Stimulated activated CD4-positive, alpha-beta T cell treated with anti-CD3 and anti-CD28 coated beads, Interleukin-4, amount 100 ng/mL, for 4 hours (primary cell): ENCODE results near the gene CACNB4.
"Not testable (repeated sequence)": the region's sequence is repeated elsewhere in the genome, so short reads cannot be mapped to it uniquely, and the experiment has no call there.

Source experiments
- DNase-seq, 2 experiments: peaks; one replicate each; pipeline ENCODE4 v3.0.0-alpha.2; 2020

Gene CACNB4

DNA sequence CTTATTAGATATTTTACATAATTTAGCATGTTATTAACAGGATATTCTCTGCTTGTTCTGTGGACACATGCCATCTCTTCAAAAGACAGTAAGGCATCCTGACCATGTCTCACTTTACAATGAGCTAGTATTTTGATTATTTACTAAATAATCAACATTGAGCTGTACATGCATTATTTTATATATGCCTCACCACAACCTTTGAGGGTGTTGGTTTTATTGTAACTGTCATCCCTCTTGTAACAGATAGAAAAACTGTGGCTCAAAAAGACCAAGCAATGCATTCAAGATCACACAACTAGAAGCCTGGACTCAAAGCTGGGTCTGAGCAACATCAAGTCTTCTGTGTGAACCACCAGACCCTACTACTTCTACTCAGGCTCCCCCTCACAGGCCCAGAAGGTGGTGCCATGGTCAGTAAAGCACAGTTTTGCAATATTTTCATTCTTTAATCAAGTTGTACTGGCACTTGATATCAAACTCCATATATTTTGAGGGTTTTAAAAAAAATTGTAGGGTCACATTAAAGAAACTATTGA is 165.5 kb downstream of the CACNB4 start:
- no peak for DNase-seq

DNA sequence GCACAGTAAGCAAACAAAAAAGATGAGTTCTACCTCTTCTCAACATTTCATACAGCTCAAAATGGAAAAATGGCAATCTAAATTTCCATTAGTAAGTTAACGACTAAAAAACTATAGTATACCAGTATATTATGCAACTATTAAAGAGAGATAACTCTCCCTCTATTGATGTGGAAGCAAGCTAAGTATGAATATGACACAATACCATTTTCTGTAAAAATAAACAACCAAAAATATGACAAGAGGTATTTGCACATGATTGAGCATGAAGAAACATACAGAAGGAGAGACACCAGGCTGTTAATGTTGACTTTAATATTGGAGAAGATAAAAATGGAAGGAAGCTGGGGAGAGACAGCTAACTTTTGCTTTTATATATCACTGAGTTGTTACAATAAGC is 167.1 kb downstream of the CACNB4 start:
- no peak for DNase-seq

DNA sequence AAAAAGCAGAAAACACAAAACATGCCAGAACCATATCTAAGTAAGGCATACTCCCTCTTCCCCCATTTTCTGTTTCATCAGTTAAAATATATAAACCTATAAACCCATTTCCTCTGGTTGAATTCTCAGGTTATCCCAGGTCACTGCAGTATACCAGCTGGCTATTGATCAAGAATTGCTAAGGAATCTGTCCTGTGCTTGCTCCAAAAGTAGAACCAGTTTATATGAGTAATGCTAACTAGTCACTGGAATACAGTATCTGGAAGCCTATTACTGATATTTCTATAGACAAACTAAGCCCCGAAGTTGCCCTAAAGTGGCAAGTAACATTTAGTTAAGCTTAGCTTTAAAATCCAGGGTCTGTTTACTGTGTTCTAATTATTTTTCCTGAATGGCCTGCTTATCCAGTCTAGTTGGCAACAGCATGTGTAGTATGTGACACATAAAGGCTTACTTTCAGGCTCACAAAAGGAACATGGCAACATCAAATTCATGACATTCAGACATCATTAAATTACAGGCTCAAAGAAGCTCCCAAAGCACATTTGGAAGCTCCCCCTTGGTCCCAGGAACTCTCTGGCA is 167.7 kb downstream of the CACNB4 start:
- no peak for DNase-seq

DNA sequence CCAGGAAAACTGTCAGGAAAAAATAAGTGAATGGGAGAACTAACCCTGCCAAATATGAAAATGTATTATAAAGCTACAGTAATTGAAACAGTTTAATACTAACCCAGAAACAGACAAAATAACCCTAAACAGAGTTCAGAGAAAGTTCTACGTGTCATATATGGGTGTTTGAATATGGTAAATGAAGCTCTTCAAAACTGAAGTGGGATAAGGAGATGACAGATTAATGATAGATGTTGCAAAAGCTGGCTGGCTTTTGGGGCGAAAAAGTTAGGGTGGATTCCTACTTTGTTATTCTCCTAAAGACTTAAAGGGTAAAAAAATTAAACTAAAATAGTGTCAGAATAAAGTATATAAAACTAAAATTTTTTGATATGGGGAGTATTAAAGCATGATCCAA is 168.8 kb downstream of the CACNB4 start:
- no peak for DNase-seq

DNA sequence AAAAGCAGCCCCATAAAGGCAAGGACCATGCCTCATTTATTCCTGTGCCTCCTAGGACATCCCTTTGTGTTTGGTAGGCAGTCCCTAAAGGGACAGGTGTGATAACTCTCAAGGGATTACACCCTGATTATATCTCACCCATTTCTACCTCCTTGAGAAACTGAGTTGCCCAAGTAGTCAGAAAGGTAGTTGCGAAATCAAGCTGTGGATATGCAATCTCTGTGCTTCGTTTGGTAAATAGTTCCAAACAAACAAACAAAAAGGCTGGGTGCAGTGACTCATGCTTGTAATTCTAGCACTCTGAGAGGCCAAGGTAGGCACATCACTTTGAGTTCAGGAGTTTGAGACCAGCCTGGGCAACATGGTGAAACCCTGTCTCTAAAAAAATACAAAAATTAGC is 170.5 kb downstream of the CACNB4 start:
- no peak for DNase-seq

DNA sequence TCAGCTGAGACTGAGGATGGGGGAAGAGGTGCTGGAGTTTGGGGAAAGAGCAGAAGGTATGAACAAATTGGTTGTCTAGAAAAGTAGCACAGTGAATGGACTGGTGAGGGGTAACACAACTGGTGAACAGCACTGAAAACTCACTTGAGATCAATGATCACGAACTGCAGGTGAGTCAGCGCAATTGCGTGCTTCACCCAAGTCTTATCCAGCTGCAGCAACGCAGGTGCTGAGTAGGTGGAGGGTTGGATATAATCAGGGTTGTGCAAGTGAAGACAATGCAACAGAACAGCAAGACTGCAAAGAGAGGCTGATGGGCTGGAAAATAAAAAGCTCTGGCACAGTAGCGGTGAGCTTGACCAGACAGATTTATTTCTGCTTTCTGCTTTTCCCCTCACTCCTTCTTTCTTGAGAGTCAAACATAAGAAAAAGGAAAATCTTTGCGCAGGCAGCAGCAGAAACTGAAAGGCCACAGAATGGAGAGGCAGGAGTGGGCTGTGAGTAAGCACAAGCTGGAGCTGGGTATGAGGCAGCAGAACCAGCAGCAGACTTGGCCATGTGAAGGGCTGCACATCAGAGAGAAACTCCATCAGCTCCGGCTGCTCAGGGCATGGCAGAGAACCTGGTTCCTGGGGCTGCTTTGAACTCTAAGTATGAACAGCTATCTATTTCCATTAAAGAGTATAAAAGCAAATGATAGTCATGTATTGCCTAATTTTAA is 171.2 kb downstream of the CACNB4 start:
- DNase-seq: no peak

DNA sequence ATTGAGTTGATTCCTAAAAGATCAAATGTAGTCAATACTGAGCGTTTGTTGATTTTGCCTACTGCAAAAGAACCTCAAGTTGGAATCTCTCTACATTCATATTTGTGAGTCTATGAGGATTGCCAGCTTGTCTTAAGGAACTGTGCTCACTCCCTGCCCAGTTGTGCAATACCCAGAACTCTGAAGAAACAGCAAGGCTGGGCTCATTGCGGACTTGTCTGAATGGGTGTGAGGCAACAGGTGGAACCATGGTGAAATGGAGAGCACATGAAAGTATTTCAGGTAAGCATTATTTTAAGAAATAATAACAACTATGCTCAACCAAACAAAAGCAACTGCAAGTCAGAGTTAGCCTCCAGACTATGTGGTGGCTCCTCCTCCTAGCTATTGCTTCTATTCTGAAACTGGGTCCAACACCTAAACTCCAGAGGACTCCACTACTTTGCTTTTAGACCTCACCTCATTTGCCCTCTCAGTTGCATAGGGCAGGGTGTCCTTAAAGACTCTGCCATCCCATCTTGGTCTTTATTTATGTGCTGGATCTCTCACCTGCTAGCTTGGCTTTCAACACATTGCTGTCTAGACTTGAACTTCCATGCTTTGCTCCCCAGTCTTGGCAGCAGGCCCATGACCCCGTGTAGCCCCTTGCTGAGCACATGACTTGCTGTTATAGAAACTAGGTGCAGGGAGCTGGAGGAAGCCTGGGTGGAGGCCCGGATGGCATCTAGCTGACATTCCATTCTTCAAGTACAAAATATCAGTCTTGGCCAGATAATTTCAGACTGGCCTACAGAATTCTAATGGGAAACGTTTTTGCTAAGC is 175.8 kb downstream of the CACNB4 start:
- DNase-seq: no peak

DNA sequence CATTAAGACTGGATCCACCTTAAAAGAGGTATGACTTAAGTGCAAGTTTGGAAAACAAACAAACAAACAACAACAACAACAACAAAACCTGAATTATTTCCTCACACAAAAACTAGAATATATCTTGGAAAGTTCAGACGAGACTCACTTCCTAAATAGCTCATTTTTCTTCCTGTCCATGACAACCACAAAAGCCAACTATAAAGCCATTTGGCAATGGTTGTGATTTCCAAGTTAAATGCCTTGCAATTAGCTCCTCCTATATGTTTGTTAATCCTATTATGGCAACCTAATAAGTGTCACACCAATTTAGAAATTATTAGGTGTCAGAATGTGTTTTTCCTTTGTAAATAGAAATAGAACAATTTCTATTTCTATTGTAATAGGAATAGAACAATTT is 179.1 kb downstream of the CACNB4 start:
- no peak for DNase-seq

DNA sequence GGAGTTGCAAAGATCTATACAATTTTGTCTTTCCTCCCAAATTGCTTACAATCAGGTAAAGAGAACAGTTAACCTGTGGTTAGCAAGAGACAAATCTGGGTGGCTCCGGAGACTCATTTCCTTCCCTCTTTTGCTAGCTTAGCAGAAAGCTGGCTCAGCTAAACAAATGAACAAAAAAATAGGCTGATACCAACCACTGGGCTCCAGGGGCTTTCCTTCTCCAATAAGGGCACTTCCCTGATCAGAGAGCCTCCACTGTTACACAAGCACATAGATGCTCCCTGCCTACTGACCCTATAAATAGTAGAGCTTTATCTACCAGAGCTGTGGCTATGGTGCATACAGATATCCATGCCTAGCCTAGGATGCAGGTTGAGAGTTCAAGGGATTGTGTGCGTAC is 180.5 kb downstream of the CACNB4 start:
- DNase-seq: no peak

DNA sequence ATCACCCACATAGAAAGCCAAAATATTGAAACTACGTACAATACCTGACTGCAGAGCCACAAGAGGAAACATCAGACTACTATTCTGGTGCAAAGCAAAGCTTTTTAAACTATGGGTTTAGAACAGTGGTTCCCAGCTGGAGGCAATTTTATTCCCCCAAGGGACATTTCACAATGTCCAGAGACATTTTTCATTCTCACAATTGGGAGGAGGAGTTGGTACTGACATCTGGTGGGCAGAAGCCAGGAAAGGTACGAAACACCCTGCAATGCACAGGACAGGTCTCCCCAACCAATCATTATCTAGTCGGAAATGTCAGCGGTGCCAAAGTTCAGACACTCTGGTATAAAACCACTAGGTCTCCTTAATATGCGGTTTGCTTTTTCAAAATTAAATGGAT is 182.2 kb downstream of the CACNB4 start:
- DNase-seq: no peak

DNA sequence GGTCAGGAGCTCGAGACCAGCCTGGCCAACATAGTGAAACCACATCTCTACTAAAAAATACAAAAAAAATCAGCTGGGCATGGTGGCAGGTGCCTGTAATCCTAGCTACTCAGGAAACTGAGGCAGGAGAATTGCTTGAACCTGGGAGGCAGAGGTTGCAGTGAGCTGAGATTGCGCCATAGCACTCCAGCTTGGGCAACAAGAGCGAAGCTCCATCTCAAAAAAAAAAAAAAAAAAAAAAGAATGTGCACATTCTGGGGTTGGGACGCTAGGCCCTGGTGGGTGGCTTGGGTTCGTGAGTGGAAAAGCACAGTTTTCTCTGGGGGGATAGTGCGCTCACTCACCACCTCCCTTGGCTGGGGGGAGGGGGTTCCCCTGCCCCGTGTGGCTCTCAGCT is 183.2 kb downstream of the CACNB4 start:
- not testable (repeated sequence) for DNase-seq

DNA sequence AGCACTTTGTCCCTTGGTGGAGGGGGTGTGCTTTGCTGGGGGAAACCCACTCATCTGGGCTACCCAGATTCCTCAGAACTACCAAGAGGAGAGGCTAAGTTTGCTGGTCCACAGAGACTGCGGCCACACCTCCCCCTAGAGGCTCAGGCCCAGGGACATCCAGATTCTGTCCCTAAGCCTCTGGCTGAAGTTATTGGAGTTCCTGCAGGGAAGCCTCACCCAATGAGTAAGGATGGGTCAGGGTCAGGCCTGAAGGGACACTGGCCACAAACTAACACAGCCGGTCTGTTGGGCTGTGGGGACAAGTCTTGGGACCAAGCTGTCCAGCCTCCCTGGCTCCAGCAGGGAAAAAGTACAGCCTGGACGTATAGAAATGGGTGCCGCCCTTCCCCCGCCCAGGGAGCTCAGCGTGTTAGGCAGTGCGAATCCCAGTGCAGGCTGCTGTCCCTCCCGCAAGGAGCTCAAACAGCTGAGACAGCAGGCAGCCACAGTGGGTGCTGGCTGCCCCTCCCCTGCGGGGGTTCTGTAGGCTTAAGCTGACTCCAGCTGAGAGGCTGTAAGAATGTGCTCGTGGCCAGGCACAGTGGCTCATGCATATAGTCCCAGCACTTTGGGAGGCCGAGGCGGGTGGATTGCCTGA is 183.7 kb downstream of the CACNB4 start:
- DNase-seq: no peak

DNA sequence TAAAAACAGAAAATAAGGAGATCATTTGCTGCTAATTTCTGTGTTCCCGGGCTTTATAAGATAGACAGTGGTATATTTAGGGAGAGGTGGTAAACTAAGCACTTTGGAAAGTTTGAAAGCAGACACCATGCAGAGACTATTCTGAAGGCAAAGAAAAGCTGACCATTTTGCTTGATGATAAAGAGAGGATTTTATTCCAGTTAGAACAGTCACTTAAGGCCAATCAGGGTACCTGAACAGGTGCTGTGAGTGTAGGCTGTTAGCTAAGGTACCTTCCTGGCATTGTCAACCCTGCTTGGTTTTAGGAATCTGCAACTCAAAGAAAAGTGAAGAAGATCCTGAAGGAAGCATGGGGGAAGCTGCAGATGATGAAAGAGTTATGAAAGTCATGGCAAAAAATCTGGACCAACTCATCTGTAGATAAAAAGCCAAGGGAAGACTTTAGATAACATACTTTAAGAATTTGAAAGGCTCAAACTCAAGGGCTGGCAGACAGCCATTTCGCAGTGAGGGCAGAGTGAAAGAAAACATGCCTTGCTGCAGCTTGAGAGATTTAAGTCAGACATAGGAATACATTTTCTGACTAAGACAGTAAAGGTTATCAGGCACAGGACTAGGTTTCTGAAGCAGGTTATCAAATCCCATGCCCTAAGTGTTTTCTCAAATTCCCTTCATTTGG is 190.5 kb downstream of the CACNB4 start:
- no peak for DNase-seq

DNA sequence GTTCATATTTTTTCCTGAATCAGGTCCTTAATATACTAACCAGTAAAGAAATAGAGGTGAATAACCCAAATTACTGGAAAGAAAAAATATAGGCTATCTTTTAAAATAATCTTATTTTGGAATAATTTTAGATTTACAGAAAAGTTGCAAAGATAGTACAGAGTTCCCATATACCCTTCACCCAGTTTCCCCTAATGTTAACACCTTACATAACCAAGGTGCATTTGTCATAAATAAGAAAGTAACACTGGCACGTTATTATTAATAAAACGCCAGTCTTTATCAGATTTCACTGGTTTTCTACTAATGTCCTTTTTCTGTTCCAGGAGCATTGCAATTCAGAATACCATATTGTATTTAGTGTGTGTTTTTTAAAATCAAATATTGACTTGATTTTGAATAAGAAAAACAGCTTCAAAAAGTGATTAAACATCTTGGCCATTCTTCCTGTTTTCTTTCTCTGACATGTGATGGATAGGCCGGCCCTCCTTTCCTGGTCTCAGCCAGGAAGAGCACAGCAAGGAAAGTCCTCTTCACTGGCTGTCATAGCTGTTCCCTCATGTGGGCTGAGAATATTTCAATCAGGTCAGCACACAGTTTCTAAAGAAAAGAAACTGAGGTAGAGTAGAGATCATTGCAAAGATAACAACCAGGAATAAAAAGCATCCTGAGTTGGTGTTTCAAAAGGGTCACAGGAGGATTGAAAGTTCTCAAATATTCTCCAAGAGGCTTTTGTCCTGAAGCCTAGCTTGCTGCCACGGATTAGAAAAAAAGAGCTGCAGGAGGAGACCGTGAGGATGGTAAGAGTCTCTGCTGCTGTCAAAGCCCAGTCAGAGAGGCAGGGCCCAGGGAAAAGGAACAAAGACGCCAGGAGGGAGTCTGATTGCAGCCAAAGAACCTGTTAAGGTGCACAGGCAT is 191.3 kb downstream of the CACNB4 start:
- DNase-seq: no peak

DNA sequence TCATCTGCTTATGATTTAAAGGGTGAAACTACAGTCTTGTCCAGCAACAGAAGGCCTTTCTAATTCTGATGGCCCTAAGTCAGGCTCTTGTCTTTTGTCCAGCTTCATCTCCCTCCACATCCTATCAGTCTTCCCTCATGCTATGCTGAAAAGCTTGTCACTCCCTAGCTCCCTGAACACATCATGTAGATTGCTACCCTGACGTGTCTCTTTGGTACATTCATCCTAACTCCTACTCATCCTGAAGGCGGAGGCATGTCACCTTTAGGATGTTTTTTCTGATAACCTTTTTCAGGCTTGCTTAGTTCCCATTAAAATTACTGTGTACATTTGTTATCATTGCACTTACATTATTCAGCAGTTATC is 192.2 kb downstream of the CACNB4 start:
- DNase-seq: no peak

DNA sequence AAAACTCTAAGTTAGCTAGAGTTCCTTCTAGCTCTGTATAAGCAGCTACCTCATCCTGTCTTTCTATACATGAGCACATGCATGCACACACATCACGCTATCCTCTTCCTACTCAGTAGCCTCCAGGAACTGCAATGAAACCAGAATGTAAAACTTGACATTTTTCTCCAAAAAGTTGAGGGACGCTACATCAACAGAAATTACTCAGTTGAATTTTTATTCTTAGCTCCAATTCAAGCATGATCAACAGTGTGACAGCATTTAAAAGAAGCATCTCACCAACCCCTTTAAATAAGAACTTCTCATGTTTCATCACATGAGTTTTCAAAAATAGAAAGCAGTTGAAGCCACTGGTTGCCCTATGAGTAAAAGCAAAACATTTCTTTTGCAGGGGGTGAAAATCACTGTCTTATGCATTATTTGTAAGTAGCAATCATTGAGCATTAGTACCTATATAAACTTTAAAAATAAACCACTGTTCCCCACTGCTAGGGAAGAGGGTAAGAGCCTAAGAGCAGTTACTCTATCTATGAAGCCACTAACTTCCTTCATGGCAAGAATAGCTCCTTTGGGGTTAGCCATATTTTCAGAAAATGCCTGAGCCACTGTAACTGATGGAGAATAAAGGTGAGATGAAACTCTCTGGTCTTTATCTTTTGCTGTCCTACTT is 192.7 kb downstream of the CACNB4 start:
- DNase-seq: no peak

DNA sequence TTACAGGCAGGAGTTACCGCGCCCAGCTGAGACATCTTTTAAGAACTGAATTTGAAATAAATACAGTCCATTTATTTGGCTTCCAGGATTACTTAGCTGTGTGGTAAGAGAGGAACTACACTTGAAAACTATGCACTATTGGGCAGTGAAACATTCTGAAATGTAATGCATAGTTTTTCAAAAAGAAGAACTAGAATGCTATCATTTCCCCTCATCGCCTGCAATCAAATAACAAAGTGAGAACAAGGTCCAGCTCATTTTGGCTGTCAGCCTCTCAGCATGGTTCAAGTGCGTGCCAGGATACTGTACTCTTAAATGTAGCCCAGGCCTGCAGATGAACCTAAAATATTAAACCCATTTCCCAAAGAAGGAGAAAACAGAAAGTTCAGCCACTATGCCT is 194.0 kb downstream of the CACNB4 start:
- no peak for DNase-seq

DNA sequence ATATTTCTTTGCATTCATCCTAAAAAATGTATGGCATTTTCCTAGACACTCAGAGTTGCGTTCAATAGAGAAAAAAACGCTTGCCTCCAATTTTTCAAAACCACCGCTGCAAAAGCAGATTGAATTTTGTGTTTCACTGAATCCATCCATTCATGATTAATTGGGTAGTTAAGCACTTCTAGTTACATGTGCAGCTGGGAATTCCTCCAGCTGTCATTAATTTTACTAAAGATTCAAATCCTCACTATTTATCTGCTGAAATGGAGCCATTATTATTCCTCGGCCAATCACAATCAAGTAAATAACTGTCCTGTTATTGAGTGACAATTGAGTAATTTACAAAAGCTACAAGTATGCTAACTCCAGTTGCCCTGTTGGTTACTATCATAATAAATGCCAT is 194.8 kb downstream of the CACNB4 start:
- no peak for DNase-seq

DNA sequence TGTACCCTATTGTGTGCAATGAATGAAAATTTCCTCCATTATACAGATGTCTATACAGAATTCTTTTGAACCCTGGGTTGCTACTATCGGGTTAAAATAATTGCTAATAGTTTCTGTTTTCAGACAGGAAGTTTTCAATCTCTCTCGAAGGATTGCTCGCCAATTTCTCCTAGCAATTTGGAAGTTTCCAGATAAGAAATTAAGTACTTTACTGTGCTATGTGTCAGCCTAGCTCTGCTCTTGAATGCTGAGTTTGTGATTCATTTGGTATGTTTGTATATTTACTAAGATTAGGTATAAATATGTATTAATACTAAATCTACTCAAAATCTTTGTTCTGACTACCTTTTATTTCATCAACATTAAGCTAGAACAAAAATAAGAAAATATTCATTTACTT is 196.0 kb downstream of the CACNB4 start:
- no peak for DNase-seq

DNA sequence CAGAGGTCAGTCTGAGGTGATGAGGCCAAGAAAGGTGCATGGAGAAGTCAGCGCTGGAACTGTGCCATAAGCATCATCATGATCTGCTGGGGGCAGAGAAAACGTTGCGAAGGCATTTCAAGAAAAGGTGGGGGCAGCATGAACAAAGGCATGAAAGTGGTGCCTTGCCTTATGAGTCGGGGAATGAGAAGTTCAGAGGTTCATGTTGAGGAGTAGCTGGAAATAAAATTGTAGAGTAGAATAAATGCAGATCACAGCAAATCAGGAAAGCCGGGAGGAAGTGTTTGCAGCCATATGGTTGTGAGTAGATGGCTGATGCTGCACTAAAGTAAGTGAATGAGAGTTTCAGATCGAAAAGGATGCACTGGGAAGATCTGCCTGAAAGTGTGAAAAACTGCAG is 198.5 kb downstream of the CACNB4 start:
- DNase-seq: no peak

DNA sequence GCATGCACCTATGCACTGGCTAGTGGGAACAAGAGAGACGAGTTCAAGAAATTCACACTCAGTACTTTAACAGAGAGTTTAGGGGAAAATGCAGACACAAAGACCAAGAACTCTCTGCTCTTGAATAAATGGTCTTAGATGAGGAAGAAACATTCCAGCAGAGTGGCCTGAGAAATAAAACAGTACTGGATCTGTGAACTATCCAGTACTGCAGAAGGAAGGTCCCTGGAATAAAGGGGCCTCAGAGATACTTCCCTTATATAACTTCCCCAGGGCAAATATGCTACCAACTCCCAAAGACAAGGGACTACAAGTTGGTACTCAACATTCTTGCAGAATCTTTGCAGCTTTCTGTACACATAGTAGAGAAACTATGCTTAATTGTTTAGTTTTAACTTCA is 199.7 kb downstream of the CACNB4 start:
- no peak for DNase-seq
